Measurements from ENCODE around the gene PLCB4. TPM values are rescaled to one million over a fixed set of nuclear protein-coding genes. Genes with fewer than 3 reads are reported as not detected.

Gene PLCB4
- polyA plus RNA-seq, 1 donor (not counting 4 experiments of a cell fraction or from before 2014, with no cell fraction given), result 4.1 TPM

DNA sequence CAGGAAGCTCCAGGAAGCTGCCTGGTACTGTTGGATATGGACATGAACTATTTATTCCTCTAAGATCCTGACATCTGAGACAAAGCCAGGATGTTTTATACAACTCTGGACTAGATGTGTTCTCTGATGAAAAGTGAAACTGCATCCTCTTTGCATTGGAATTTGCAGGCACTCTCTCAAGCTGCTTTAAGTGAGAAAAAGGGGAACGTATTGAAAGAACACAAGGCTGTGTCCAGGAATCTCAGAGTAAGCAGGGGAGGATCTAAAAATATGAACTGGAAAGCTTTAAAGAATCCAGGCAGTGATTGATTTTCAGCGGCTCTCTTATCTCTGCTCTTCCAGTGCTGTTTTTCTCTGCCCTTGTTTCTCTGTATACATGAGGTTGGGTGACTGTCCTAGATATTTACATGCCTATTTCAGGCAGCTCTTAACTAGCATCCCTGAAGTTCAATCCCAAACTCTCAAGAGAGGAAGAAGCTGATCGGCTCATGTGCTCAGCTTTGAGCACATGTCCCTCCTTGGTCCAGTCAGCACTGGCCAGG lies 193.8 kb downstream of the PLCB4 start:
- no peak overlapping the region for H3K4me3 ChIP-seq (ENCODE audit: control insufficient read depth in 2 of 3, extremely low read depth in 1 of 3, insufficient read depth in 2 of 3, low read depth in 1 of 3, low read length in 3 of 3)
- H3K9ac ChIP-seq (ENCODE audit: control insufficient read depth, extremely low read depth, insufficient read depth, low read length), result no peak overlapping the region
- H2AFZ ChIP-seq (ENCODE audit: control insufficient read depth, low read length), result no peak overlapping the region
- no peak for DNase-seq (ENCODE audit: low read depth, low spot score)
- H3K27ac ChIP-seq (ENCODE audit: control insufficient read depth, insufficient read depth, low read length), result no peak overlapping the region
- H3K9me1 ChIP-seq (ENCODE audit: control insufficient read depth, extremely low read depth, insufficient read depth, low read length), result no peaks in the 10 kb centered on the region
- no peaks in the 10 kb centered on the region for H3K27me3 ChIP-seq (ENCODE audit: control insufficient read depth, extremely low read depth, insufficient read depth, low read length)
- no peaks in the 10 kb centered on the region for H3K36me3 ChIP-seq (ENCODE audit: control insufficient read depth in 2 of 2, extremely low read depth in 1 of 2, insufficient read depth in 2 of 2, low read length in 2 of 2)
- no peak overlapping the region for H3K4me2 ChIP-seq (ENCODE audit: control insufficient read depth, extremely low read depth, insufficient read depth, low read depth, low read length)
- dilution Hi-C loops (cut with MboI; ENCODE audit: extremely low pct_ligation_motif_present, low sequenced_read_pairs), result no loop called here
- no peaks in the 10 kb centered on the region for H3K9me3 ChIP-seq (ENCODE audit: control insufficient read depth, low read depth, low read length)
- H4K20me1 ChIP-seq (ENCODE audit: control insufficient read depth, extremely low read depth, insufficient read depth, low read length), result no peaks in the 10 kb centered on the region
- no peak for FAIRE-seq
- TF ChIP-seq, protein P1, sequence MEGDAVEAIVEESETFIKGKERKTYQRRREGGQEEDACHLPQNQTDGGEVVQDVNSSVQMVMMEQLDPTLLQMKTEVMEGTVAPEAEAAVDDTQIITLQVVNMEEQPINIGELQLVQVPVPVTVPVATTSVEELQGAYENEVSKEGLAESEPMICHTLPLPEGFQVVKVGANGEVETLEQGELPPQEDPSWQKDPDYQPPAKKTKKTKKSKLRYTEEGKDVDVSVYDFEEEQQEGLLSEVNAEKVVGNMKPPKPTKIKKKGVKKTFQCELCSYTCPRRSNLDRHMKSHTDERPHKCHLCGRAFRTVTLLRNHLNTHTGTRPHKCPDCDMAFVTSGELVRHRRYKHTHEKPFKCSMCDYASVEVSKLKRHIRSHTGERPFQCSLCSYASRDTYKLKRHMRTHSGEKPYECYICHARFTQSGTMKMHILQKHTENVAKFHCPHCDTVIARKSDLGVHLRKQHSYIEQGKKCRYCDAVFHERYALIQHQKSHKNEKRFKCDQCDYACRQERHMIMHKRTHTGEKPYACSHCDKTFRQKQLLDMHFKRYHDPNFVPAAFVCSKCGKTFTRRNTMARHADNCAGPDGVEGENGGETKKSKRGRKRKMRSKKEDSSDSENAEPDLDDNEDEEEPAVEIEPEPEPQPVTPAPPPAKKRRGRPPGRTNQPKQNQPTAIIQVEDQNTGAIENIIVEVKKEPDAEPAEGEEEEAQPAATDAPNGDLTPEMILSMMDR (optimal IDR thresholded peaks at IDR 0.05 in 1 of 3, IDR thresholded peaks at IDR 0.05 in 1 of 3, conservative IDR thresholded peaks at IDR 0.05 in 1 of 3; ENCODE audit: extremely low read depth in 1 of 3, insufficient read depth in 2 of 3, low read length in 3 of 3), result no peak
- TF ChIP-seq EZH2 (IDR thresholded peaks at IDR 0.05; ENCODE audit: low read length), result no peak
- H3K79me2 ChIP-seq (ENCODE audit: control insufficient read depth, insufficient read depth, low read length), result no peaks in the 10 kb centered on the region
- no peaks in the 10 kb centered on the region for H3K4me1 ChIP-seq (ENCODE audit: control insufficient read depth, extremely low read depth, insufficient read depth, low read length)

DNA sequence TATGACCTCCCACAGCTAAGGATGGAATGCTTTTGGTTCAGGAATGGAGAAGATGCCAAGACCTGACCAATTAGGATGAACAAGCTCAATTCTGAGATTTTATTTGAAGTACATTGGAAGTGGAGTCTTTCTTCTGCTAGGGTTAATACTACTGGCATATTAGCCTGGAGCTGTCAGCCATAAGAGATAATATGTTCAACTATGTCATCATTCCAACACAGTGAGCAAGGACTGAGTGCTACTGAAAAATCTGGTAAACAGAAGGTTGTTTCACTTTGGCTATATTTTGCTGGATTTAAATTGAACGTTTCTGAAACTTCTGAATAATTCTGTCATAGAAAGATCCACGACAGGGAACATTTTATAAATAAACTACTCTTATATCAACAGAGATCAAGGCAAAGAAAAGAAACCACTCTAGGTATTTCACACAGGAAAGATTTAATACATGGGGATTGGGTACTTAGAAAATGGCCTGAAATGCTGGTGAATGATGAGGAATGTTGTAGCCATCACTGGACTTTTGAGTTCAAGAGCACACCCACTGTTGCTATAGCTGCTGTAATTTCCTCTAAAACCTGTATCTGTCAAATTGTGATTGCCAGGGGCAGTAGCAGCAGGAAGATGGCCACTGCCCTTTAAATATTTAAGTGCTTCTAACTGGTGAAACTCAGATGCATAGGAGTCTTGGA lies 200.5 kb downstream of the PLCB4 start:
- H3K4me2 ChIP-seq (ENCODE audit: control insufficient read depth, extremely low read depth, insufficient read depth, low read depth, low read length), result no peak overlapping the region
- no peak for TF ChIP-seq EZH2 (IDR thresholded peaks at IDR 0.05; ENCODE audit: low read length)
- TF ChIP-seq, protein P1 (optimal IDR thresholded peaks at IDR 0.05 in 1 of 3, IDR thresholded peaks at IDR 0.05 in 1 of 3, conservative IDR thresholded peaks at IDR 0.05 in 1 of 3; ENCODE audit: extremely low read depth in 1 of 3, insufficient read depth in 2 of 3, low read length in 3 of 3), result no peak
- no peaks in the 10 kb centered on the region for H3K4me1 ChIP-seq (ENCODE audit: control insufficient read depth, extremely low read depth, insufficient read depth, low read length)
- no peaks in the 10 kb centered on the region for H4K20me1 ChIP-seq (ENCODE audit: control insufficient read depth, extremely low read depth, insufficient read depth, low read length)
- no peak overlapping the region for H3K9ac ChIP-seq (ENCODE audit: control insufficient read depth, extremely low read depth, insufficient read depth, low read length)
- H3K9me1 ChIP-seq (ENCODE audit: control insufficient read depth, extremely low read depth, insufficient read depth, low read length), result no peaks in the 10 kb centered on the region
- no peaks in the 10 kb centered on the region for H3K79me2 ChIP-seq (ENCODE audit: control insufficient read depth, insufficient read depth, low read length)
- H3K4me3 ChIP-seq (ENCODE audit: control insufficient read depth in 2 of 3, extremely low read depth in 1 of 3, insufficient read depth in 2 of 3, low read depth in 1 of 3, low read length in 3 of 3), result no peak overlapping the region
- no peaks in the 10 kb centered on the region for H3K9me3 ChIP-seq (ENCODE audit: control insufficient read depth, low read depth, low read length)
- dilution Hi-C loops (cut with MboI; ENCODE audit: extremely low pct_ligation_motif_present, low sequenced_read_pairs), result no loop called here
- DNase-seq (ENCODE audit: low read depth, low spot score) (no peak), FAIRE-seq (no peak)
- no peak overlapping the region for H2AFZ ChIP-seq (ENCODE audit: control insufficient read depth, low read length)
- no peak overlapping the region for H3K27ac ChIP-seq (ENCODE audit: control insufficient read depth, insufficient read depth, low read length)
- H3K27me3 ChIP-seq (ENCODE audit: control insufficient read depth, extremely low read depth, insufficient read depth, low read length), result no peaks in the 10 kb centered on the region
- no peaks in the 10 kb centered on the region for H3K36me3 ChIP-seq (ENCODE audit: control insufficient read depth in 2 of 2, extremely low read depth in 1 of 2, insufficient read depth in 2 of 2, low read length in 2 of 2)
